Gastrocnemius medialis (tissue), 4 donors: ENCODE data around the gene TFCP2.

Source experiments
- CTCF ChIP-seq, 5 experiments: fragments of 450-650 bp in 3 of 5; fragments of 200-600 bp in 2 of 5; sonication (generic) in 2 of 5; IDR thresholded peaks in 4 of 5; conservative IDR thresholded peaks in 1 of 5; 1 replicate in 4 of 5; 2 replicates in 1 of 5; pipeline ENCODE4 v1.5.1; 2016 to 2019; ENCODE audit warnings: antibody characterized with exemption in 5 of 5, mild to moderate bottlenecking in 3 of 5, moderate library complexity in 3 of 5
- POLR2A ChIP-seq, 2 donors: fragments of 450-650 bp; IDR thresholded peaks; one replicate each; pipeline ENCODE4 v1.6.1; 2017; ENCODE audit warnings: antibody characterized with exemption in 2 of 2, mild to moderate bottlenecking in 2 of 2, moderate library complexity in 2 of 2

- TF ChIP-seq POLR2A (IDR thresholded peaks at IDR 0.05) (no peak), CTCF (IDR thresholded peaks at IDR 0.05 in 4 of 5, conservative IDR thresholded peaks at IDR 0.05 in 1 of 5) (no peak)
Observed at GRCh38 chr12:51049525-51049924, 123.4 kb downstream of the TFCP2 start.
